Measurements from ENCODE around the gene LAMA2.

DNA sequence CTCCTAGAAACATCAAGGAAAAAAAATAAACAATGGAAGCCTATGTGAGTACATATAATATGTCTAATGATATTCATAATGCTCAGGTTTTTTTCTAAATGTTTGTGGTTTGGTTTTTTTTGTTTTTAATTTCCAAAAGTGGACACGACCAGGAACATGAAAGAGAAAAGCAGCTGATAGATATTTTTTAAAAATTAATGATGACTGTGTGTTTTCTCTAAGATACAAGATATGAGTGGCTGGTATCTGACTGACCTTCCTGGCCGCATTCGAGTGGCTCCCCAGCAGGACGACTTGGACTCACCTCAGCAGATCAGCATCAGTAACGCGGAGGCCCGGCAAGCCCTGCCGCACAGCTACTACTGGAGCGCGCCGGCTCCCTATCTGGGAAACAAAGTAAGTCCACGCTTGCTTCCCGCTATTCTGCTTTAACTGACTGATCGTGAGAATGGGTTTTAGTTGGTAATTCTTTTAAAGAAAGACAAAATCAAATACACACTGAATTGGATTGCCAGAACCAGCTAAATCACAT, 309.6 kb downstream of the LAMA2 start:
- TF ChIP-seq POLR2A (IDR thresholded peaks at IDR 0.05) = no peak
- TF ChIP-seq, protein P1, sequence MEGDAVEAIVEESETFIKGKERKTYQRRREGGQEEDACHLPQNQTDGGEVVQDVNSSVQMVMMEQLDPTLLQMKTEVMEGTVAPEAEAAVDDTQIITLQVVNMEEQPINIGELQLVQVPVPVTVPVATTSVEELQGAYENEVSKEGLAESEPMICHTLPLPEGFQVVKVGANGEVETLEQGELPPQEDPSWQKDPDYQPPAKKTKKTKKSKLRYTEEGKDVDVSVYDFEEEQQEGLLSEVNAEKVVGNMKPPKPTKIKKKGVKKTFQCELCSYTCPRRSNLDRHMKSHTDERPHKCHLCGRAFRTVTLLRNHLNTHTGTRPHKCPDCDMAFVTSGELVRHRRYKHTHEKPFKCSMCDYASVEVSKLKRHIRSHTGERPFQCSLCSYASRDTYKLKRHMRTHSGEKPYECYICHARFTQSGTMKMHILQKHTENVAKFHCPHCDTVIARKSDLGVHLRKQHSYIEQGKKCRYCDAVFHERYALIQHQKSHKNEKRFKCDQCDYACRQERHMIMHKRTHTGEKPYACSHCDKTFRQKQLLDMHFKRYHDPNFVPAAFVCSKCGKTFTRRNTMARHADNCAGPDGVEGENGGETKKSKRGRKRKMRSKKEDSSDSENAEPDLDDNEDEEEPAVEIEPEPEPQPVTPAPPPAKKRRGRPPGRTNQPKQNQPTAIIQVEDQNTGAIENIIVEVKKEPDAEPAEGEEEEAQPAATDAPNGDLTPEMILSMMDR (IDR thresholded peaks at IDR 0.05) = no peak

Measured in suprapubic skin (tissue), 3 donors.